Neural progenitor cell (in vitro differentiated cells): ENCODE measurements around the gene UGT1A6. TPM values are rescaled to one million over a fixed set of nuclear protein-coding genes. Genes with fewer than 3 reads are reported as not detected.

Experiments used
- DNase-seq: peaks from one replicate; pipeline ENCODE4 v3.0.0-alpha.2; 2016; ENCODE audit warnings: low spot score
- H2AFZ ChIP-seq: fragments of 200-600 bp; sonication (generic); replicated peaks from 2 replicates; pipeline ENCODE4 v1.6.1; 2016; ENCODE audit warnings: antibody characterized with exemption
- H3F3A ChIP-seq: fragments of 200-600 bp; sonication (generic); 2 replicates; pipeline ENCODE4 v1.6.1; 2016; ENCODE audit warnings: antibody characterized with exemption, low read depth
- H3K27ac ChIP-seq: fragments of 200-600 bp; sonication (generic); 2 replicates; pipeline ENCODE4 v1.5.1; 2016; ENCODE audit warnings: mild to moderate bottlenecking
- H3K27me3 ChIP-seq: fragments of 200-600 bp; sonication (generic); 2 replicates; pipeline ENCODE4 v1.6.1; 2016; ENCODE audit warnings: mild to moderate bottlenecking, moderate library complexity
- H3K36me3 ChIP-seq: fragments of 200-600 bp; sonication (generic); 2 replicates; pipeline ENCODE4 v1.5.1; 2016
- H3K4me1 ChIP-seq: fragments of 200-600 bp; sonication (generic); 2 replicates; pipeline ENCODE4 v1.6.1; 2016; ENCODE audit warnings: mixed run types
- H3K4me2 ChIP-seq: fragments of 200-600 bp; sonication (generic); 2 replicates; pipeline ENCODE4 v1.6.1; 2016
- H3K4me3 ChIP-seq: fragments of 200-600 bp; sonication (generic); 2 replicates; pipeline ENCODE4 v1.5.1; 2016
- H3K79me2 ChIP-seq: fragments of 200-600 bp; sonication (generic); 2 replicates; pipeline ENCODE4 v1.6.1; 2016; ENCODE audit warnings: low read depth
- H3K9ac ChIP-seq: fragments of 200-600 bp; sonication (generic); 2 replicates; pipeline ENCODE4 v1.6.1; 2016
- H3K9me3 ChIP-seq: fragments of 200-600 bp; sonication (generic); 2 replicates; pipeline ENCODE4 v1.5.1; 2016; ENCODE audit warnings: low read depth
- H4K20me1 ChIP-seq: fragments of 200-600 bp; sonication (generic); 2 replicates; pipeline ENCODE4 v1.6.1; 2016; ENCODE audit warnings: low read depth
- H3K27ac Mint-ChIP-seq: 3 replicates; pipeline ENCODE4 v1.8.0; 2021; ENCODE audit warnings: mixed read lengths
- H3K27me3 Mint-ChIP-seq: 2 replicates; pipeline ENCODE4 v1.8.0; 2022; ENCODE audit warnings: low read depth, mild to moderate bottlenecking, inconsistent platforms, moderate library complexity, mixed read lengths; ENCODE audit not compliant: insufficient read depth
- H3K36me3 Mint-ChIP-seq: 3 replicates; pipeline ENCODE4 v1.8.0; 2021; ENCODE audit warnings: mixed read lengths
- H3K4me1 Mint-ChIP-seq: 3 replicates; pipeline ENCODE4 v1.8.0; 2021; ENCODE audit warnings: mixed read lengths
- H3K4me3 Mint-ChIP-seq: 3 replicates; pipeline ENCODE4 v1.8.0; 2021; ENCODE audit warnings: mild to moderate bottlenecking, moderate library complexity, mixed read lengths
- H3K9me3 Mint-ChIP-seq: 3 replicates; pipeline ENCODE4 v1.8.0; 2020; ENCODE audit warnings: mixed read lengths
- EZH2 ChIP-seq: fragments of 200-600 bp; sonication (generic); IDR thresholded peaks from 2 replicates; pipeline ENCODE4 v1.6.1; 2017; ENCODE audit warnings: antibody characterized with exemption, mild to moderate bottlenecking, moderate library complexity
- EZH2phosphoT487 ChIP-seq: fragments of 200-600 bp; sonication (generic); IDR thresholded peaks from 2 replicates; pipeline ENCODE4 v1.6.1; 2017; ENCODE audit warnings: antibody characterized with exemption
- total RNA-seq: library from RNA; depleted of rRNA; stranded (reverse); fragments of >200 nt; gene quantifications from 2 replicates; pipeline ENCODE4 v1.2.3, GENCODE V29; 2015; ENCODE audit warnings: low replicate concordance
- TF ChIP-seq, protein P1 (sequence below): fragments of 200-600 bp; sonication (generic); IDR thresholded peaks from 2 replicates; pipeline ENCODE4 v1.5.1; 2017; ENCODE audit warnings: antibody characterized with exemption, mild to moderate bottlenecking

Gene UGT1A6
- total RNA-seq, 1 donor from 2014 or later, result not detected

DNA sequence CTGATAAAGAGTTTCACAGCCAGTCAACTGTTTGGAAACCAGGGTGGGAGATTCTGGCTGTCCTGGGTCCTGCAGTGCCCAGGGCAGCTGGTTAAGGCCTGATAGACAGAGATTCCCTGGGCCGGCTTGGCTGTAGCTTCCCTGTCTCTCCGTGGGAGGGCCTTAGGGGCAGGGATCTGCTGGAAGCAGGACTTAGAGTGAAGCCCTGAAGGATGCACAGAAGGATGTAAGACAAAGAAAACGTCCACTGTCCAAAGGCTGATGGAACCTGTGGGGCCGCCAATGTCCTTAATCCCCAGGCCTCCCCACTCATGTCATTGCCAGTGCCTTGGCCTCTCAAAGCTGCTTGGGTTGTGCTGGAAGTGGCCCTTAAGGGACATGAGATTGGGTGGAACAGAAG lies 118.4 kb downstream of the UGT1A6 start:
- no peak overlapping the region for H2AFZ ChIP-seq
- Mint-ChIP-seq H3K9me3 (no peaks in the 10 kb centered on the region), H3K27me3 (no peaks in the 10 kb centered on the region), H3K4me3 (no peak overlapping the region), H3K4me1 (no peaks in the 10 kb centered on the region), H3K27ac (no peak overlapping the region), H3K36me3 (no peaks in the 10 kb centered on the region)
- H3K27me3 ChIP-seq, result no peaks in the 10 kb centered on the region
- TF ChIP-seq, protein P1, sequence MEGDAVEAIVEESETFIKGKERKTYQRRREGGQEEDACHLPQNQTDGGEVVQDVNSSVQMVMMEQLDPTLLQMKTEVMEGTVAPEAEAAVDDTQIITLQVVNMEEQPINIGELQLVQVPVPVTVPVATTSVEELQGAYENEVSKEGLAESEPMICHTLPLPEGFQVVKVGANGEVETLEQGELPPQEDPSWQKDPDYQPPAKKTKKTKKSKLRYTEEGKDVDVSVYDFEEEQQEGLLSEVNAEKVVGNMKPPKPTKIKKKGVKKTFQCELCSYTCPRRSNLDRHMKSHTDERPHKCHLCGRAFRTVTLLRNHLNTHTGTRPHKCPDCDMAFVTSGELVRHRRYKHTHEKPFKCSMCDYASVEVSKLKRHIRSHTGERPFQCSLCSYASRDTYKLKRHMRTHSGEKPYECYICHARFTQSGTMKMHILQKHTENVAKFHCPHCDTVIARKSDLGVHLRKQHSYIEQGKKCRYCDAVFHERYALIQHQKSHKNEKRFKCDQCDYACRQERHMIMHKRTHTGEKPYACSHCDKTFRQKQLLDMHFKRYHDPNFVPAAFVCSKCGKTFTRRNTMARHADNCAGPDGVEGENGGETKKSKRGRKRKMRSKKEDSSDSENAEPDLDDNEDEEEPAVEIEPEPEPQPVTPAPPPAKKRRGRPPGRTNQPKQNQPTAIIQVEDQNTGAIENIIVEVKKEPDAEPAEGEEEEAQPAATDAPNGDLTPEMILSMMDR, result no peak
- no peak for TF ChIP-seq EZH2
- no peak for TF ChIP-seq EZH2phosphoT487
- no peaks in the 10 kb centered on the region for H3K79me2 ChIP-seq
- H3K27ac ChIP-seq, result no peak overlapping the region
- no peak overlapping the region for H3K9ac ChIP-seq
- H3K4me1 ChIP-seq, result no peaks in the 10 kb centered on the region
- no peak overlapping the region for H3K4me2 ChIP-seq
- H3F3A ChIP-seq, result no peaks in the 10 kb centered on the region
- H3K36me3 ChIP-seq, result no peaks in the 10 kb centered on the region
- DNase-seq, result no peak
- no peak overlapping the region for H3K4me3 ChIP-seq
- H3K9me3 ChIP-seq, result no peaks in the 10 kb centered on the region
- no peaks in the 10 kb centered on the region for H4K20me1 ChIP-seq

DNA sequence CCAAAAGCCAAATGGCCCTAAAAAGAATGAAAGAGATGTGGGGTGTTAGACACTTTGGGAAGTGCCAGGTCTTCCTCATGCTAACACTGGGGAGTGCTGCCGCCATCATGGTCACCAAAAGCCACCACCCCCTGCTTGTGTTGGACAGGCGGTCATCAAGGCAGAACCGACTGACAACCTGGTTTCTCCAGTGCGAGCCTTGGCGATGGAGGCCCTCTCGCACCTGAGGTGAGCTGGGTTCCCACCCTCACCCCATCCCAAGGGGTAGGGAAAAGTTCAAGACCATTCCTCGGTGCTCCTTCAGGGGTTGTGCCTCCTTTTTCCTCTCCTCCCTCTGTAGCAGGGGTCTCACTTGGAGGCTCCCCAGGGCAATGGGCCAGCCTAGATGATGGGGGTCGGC lies 119.0 kb downstream of the UGT1A6 start:
- Histone ChIP-seq H3K4me1 (no peaks in the 10 kb centered on the region), H3K36me3 (no peaks in the 10 kb centered on the region), H3K9me3 (no peaks in the 10 kb centered on the region), H3K9ac (no peak overlapping the region), H2AFZ (no peak overlapping the region), H3K27me3 (no peaks in the 10 kb centered on the region), H3K79me2 (no peaks in the 10 kb centered on the region), H3F3A (no peaks in the 10 kb centered on the region), H3K4me3 (no peak overlapping the region), H4K20me1 (no peaks in the 10 kb centered on the region), H3K27ac (no peak overlapping the region), H3K4me2 (no peak overlapping the region)
- H3K9me3 Mint-ChIP-seq, result no peaks in the 10 kb centered on the region
- H3K36me3 Mint-ChIP-seq, result no peaks in the 10 kb centered on the region
- H3K4me1 Mint-ChIP-seq, result peaks cover 6% of the 10 kb centered on the region
- H3K4me3 Mint-ChIP-seq, result no peak overlapping the region
- H3K27me3 Mint-ChIP-seq, result no peaks in the 10 kb centered on the region
- no peak for DNase-seq
- H3K27ac Mint-ChIP-seq, result no peak overlapping the region
- TF ChIP-seq EZH2, result no peak
- TF ChIP-seq EZH2phosphoT487, result no peak
- TF ChIP-seq, protein P1, result no peak

DNA sequence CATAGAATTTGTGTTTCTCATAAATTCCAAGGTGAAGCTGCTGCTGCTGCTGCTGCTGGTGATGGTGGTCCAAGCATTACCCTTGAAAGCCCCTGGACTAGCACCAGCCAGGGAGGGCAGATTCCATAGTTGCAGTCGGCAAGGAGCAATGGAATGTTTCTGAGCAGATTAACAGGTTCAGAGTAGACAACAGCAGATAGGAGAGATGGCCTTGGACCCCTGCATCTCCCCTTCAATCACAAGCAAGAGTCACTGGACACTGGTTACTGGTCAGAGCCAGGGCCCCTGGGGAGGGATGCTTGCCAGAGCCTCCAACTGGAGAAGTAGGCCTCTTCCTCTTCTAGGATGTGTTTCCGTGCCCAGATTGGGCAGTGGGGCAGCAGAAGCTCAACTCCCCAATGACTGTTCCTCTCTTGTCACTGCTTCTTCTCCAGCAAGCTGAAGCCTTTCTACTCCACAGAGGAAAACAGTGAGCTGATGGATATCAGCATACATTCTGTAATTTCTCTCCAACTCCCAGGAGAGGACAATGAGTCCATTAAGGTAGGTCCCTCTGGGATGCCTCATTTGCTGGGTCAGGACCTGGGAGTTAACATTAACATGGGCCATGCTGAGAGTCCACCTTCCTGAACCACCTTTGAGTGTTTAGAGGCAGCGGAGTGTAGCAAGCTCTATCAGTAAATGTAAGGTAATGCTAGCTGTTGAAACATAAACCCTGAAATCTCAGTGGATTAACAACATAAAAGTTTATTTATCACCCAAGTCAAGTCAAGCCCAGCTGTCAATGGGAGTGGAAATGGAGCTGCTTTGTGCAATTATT lies 120.8 kb downstream of the UGT1A6 start:
- no peaks in the 10 kb centered on the region for H3K79me2 ChIP-seq
- no peak overlapping the region for H3K27ac Mint-ChIP-seq
- TF ChIP-seq EZH2phosphoT487, result no peak
- TF ChIP-seq, protein P1, result no peak
- no peak for TF ChIP-seq EZH2
- H3K4me2 ChIP-seq, result no peak overlapping the region
- H3K9me3 Mint-ChIP-seq, result no peaks in the 10 kb centered on the region
- no peak overlapping the region for H3K4me3 Mint-ChIP-seq
- H3K4me1 ChIP-seq, result no peaks in the 10 kb centered on the region
- H3K4me1 Mint-ChIP-seq, result peaks cover 10% of the 10 kb centered on the region
- H3K4me3 ChIP-seq, result no peak overlapping the region
- peaks cover 4% of the 10 kb centered on the region for H3K27me3 Mint-ChIP-seq
- H3K36me3 Mint-ChIP-seq, result no peaks in the 10 kb centered on the region
- no peaks in the 10 kb centered on the region for H4K20me1 ChIP-seq
- DNase-seq, result no peak
- no peak overlapping the region for H2AFZ ChIP-seq
- no peaks in the 10 kb centered on the region for H3K36me3 ChIP-seq
- H3K9me3 ChIP-seq, result no peaks in the 10 kb centered on the region
- H3K27ac ChIP-seq, result no peak overlapping the region
- H3K27me3 ChIP-seq, result no peaks in the 10 kb centered on the region
- H3K9ac ChIP-seq, result no peak overlapping the region
- H3F3A ChIP-seq, result no peaks in the 10 kb centered on the region
